Endodermal cell (in vitro differentiated cells): ENCODE data around the gene TRUB2. TPM values are rescaled to one million over a fixed set of nuclear protein-coding genes. Genes with fewer than 3 reads are reported as not detected.

Experiments
- DNase-seq: peaks from one replicate; pipeline ENCODE4 v3.0.0-alpha.2; 2017
- H3K27ac ChIP-seq: 2 replicates; pipeline ENCODE4 v1.5.1; 2013; ENCODE audit warnings: mild to moderate bottlenecking, low read depth, low read length, moderate library complexity
- H3K27me3 ChIP-seq: 2 replicates; pipeline ENCODE4 v1.6.1; 2013; ENCODE audit warnings: mild to moderate bottlenecking, low read length, moderate library complexity; ENCODE audit not compliant: insufficient read depth, control insufficient read depth, poor library complexity, severe bottlenecking
- H3K36me3 ChIP-seq: 2 replicates; pipeline ENCODE4 v1.7.0; 2013; ENCODE audit warnings: mild to moderate bottlenecking, low read length, moderate library complexity; ENCODE audit not compliant: control insufficient read depth, insufficient read depth
- H3K4me1 ChIP-seq: one replicate; pipeline ENCODE4 v1.7.0; 2013; ENCODE audit warnings: low read length; ENCODE audit not compliant: control insufficient read depth, insufficient read depth
- H3K4me3 ChIP-seq: 2 replicates; pipeline ENCODE4 v1.5.1; 2013; ENCODE audit warnings: mild to moderate bottlenecking, low read length, moderate library complexity
- H3K9ac ChIP-seq: 2 replicates; pipeline ENCODE4 v1.6.1; 2013; ENCODE audit warnings: mild to moderate bottlenecking, low read length, moderate library complexity; ENCODE audit not compliant: poor library complexity, severe bottlenecking; ENCODE audit errors: extremely low read depth
- H3K9me3 ChIP-seq: 2 replicates; pipeline ENCODE4 v1.6.1; 2013; ENCODE audit warnings: mild to moderate bottlenecking, low read length, moderate library complexity; ENCODE audit not compliant: control insufficient read depth
- H3K27ac Mint-ChIP-seq: 2 replicates; pipeline ENCODE4 v1.8.0; 2020; ENCODE audit warnings: mixed read lengths
- H3K27me3 Mint-ChIP-seq: 2 replicates; pipeline ENCODE4 v1.8.0; 2021; ENCODE audit warnings: mild to moderate bottlenecking, mixed read lengths; ENCODE audit not compliant: insufficient read depth
- H3K36me3 Mint-ChIP-seq: 2 replicates; pipeline ENCODE4 v1.8.0; 2020; ENCODE audit warnings: low read depth, mixed read lengths
- H3K4me1 Mint-ChIP-seq: 2 replicates; pipeline ENCODE4 v1.8.0; 2020; ENCODE audit warnings: mixed read lengths
- H3K4me3 Mint-ChIP-seq: 2 replicates; pipeline ENCODE4 v1.8.0; 2020; ENCODE audit warnings: mild to moderate bottlenecking, moderate library complexity, mixed read lengths
- H3K9me3 Mint-ChIP-seq: 2 replicates; pipeline ENCODE4 v1.8.0; 2020; ENCODE audit warnings: mild to moderate bottlenecking, mixed read lengths
- WGBS, 2 experiments: methylation state at CpG; one replicate each; pipeline versions ENCODE4 v1.1.5 to v1.1.7; 2013; ENCODE audit warnings: missing lambda C conversion rate in 2 of 2, mixed read lengths in 1 of 2; ENCODE audit not compliant: insufficient coverage in 1 of 2, insufficient read length in 1 of 2; 5-methylcytosine and 5-hydroxymethylcytosine counted together
- total RNA-seq, 2 donors: library from RNA; stranded (reverse); fragmentation: NEBNext Ultra II Directional in 1 of 2; extraction: Animal tissue kit (Norgen Biotek cat#: 25700) in 1 of 2; gene quantifications; 2 replicates in 1 of 2; 3 replicates in 1 of 2; pipeline ENCODE4 v1.2.1, GENCODE V29; 2021
- TF ChIP-seq, protein P1 (sequence below): fragments of 200-600 bp; sonication (generic); conservative IDR thresholded peaks from 2 replicates; pipeline ENCODE4 v1.5.0; 2021; ENCODE audit warnings: antibody characterized with exemption, mild to moderate bottlenecking

Gene TRUB2
- total RNA-seq, 2 donors from 2014 or later = 30.6 to 31.8 TPM

GRCh38 chr9:128310461-128310860, 11.8 kb downstream of the TRUB2 start:
- no peaks in the 10 kb centered on the region for H3K27me3 ChIP-seq
- H3K4me3 Mint-ChIP-seq = no peak overlapping the region
- no peaks in the 10 kb centered on the region for H3K9me3 ChIP-seq
- TF ChIP-seq, protein P1, sequence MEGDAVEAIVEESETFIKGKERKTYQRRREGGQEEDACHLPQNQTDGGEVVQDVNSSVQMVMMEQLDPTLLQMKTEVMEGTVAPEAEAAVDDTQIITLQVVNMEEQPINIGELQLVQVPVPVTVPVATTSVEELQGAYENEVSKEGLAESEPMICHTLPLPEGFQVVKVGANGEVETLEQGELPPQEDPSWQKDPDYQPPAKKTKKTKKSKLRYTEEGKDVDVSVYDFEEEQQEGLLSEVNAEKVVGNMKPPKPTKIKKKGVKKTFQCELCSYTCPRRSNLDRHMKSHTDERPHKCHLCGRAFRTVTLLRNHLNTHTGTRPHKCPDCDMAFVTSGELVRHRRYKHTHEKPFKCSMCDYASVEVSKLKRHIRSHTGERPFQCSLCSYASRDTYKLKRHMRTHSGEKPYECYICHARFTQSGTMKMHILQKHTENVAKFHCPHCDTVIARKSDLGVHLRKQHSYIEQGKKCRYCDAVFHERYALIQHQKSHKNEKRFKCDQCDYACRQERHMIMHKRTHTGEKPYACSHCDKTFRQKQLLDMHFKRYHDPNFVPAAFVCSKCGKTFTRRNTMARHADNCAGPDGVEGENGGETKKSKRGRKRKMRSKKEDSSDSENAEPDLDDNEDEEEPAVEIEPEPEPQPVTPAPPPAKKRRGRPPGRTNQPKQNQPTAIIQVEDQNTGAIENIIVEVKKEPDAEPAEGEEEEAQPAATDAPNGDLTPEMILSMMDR = no peak
- no peaks in the 10 kb centered on the region for H3K4me1 ChIP-seq
- H3K27ac Mint-ChIP-seq = no peak overlapping the region
- H3K36me3 ChIP-seq = peaks cover 38% of the 10 kb centered on the region
- no peaks in the 10 kb centered on the region for H3K4me1 Mint-ChIP-seq
- 93% methylated on average over 7 to 10 of the region's 10 CpGs for WGBS, 2 experiments
- DNase-seq = no peak
- no peak overlapping the region for H3K9ac ChIP-seq
- H3K27me3 Mint-ChIP-seq = no peaks in the 10 kb centered on the region
- no peak overlapping the region for H3K27ac ChIP-seq
- H3K36me3 Mint-ChIP-seq = peaks cover 52% of the 10 kb centered on the region
- no peaks in the 10 kb centered on the region for H3K9me3 Mint-ChIP-seq
- no peak overlapping the region for H3K4me3 ChIP-seq

GRCh38 chr9:128309551-128309950, 12.7 kb downstream of the TRUB2 start:
- peaks cover 45% of the 10 kb centered on the region for H3K36me3 Mint-ChIP-seq
- TF ChIP-seq, protein P1 = no peak
- Histone ChIP-seq H3K27me3 (no peaks in the 10 kb centered on the region), H3K9me3 (no peaks in the 10 kb centered on the region), H3K9ac (no peak overlapping the region), H3K4me1 (no peaks in the 10 kb centered on the region), H3K4me3 (no peak overlapping the region), H3K36me3 (peaks cover 30% of the 10 kb centered on the region), H3K27ac (no peak overlapping the region)
- no peaks in the 10 kb centered on the region for H3K9me3 Mint-ChIP-seq
- H3K27ac Mint-ChIP-seq = no peak overlapping the region
- H3K27me3 Mint-ChIP-seq = no peaks in the 10 kb centered on the region
- WGBS, 2 experiments = 94 to 98% methylated on average over 15 to 16 of the region's 16 CpGs
- DNase-seq = no peak
- H3K4me3 Mint-ChIP-seq = no peak overlapping the region
- no peaks in the 10 kb centered on the region for H3K4me1 Mint-ChIP-seq

DNA sequence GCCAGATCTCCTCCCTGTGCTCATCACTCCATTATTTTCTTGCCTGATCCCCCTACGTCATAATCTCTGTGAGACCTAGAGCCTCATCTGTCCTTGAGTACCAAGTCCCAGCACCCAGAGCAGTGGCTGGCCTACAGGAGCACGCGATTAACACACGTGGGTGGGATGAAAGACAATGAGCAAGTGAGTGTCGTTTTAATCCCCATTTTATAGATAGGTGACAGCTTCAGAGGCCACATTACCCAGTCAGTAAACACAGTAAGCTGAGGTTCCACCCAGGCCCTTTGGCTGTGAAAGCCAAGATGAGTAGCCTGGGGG, 17.3 kb downstream of the TRUB2 start:
- Histone ChIP-seq H3K36me3 (peaks cover 16% of the 10 kb centered on the region), H3K27ac (no peak overlapping the region), H3K4me1 (no peaks in the 10 kb centered on the region), H3K9ac (no peak overlapping the region), H3K27me3 (no peaks in the 10 kb centered on the region), H3K4me3 (no peak overlapping the region), H3K9me3 (no peaks in the 10 kb centered on the region)
- no peak for DNase-seq
- H3K4me3 Mint-ChIP-seq = no peak overlapping the region
- no peak overlapping the region for H3K27ac Mint-ChIP-seq
- peaks cover 4% of the 10 kb centered on the region for H3K4me1 Mint-ChIP-seq
- H3K9me3 Mint-ChIP-seq = no peaks in the 10 kb centered on the region
- WGBS, 2 experiments = 82 to 92% methylated on average over 3 to 5 of the region's 5 CpGs
- H3K27me3 Mint-ChIP-seq = no peaks in the 10 kb centered on the region
- H3K36me3 Mint-ChIP-seq = peaks cover 19% of the 10 kb centered on the region
- TF ChIP-seq, protein P1 = no peak
